Tibial nerve (tissue), 3 donors: Measurements from ENCODE around the gene AASDH.

Experiments used
- EP300 ChIP-seq, 2 donors: sonication (generic); formaldehyde crosslinking; IDR thresholded peaks; one replicate each; pipeline ENCODE4 v1.6.1; 2017; ENCODE audit warnings: antibody characterized with exemption in 2 of 2, mild to moderate bottlenecking in 1 of 2
- POLR2A ChIP-seq, 2 donors: fragments of 450-650 bp; IDR thresholded peaks; one replicate each; pipeline ENCODE4 v1.6.1; 2017; ENCODE audit warnings: antibody characterized with exemption in 2 of 2, mild to moderate bottlenecking in 2 of 2, moderate library complexity in 2 of 2

- TF ChIP-seq EP300 (IDR thresholded peaks at IDR 0.05) (no peak), POLR2A (IDR thresholded peaks at IDR 0.05) (no peak)
Measured at GRCh38 chr4:56305390-56305789, 81.9 kb downstream of the AASDH start.
